ENCODE measurements around the gene GPAM.

GRCh38 chr10:112195224-112195623 is 11.7 kb upstream of the GPAM start:
- no peak for TF ChIP-seq ARNT (IDR thresholded peaks at IDR 0.05)
- no peak for TF ChIP-seq FOXA1 (IDR thresholded peaks at IDR 0.05)
- no peak for TF ChIP-seq SP1 (IDR thresholded peaks at IDR 0.05)
- no peak for TF ChIP-seq SUZ12 (IDR thresholded peaks at IDR 0.05)
- no peak for TF ChIP-seq FOXM1 (IDR thresholded peaks at IDR 0.05; ENCODE audit: borderline replicate concordance)
- no peak for TF ChIP-seq L3MBTL2 (conservative IDR thresholded peaks at IDR 0.05)
- TF ChIP-seq LEF1 (IDR thresholded peaks at IDR 0.05; ENCODE audit: borderline replicate concordance) = no peak
- no peak for TF ChIP-seq CTBP1 (IDR thresholded peaks at IDR 0.05; ENCODE audit: borderline replicate concordance)
- no peak for TF ChIP-seq FOXK2 (IDR thresholded peaks at IDR 0.05)
- TF ChIP-seq BHLHE40 (IDR thresholded peaks at IDR 0.05; ENCODE audit: borderline replicate concordance) = no peak
- no peak for TF ChIP-seq NFRKB (IDR thresholded peaks at IDR 0.05)
- no peak for TF ChIP-seq ZNF384 (IDR thresholded peaks at IDR 0.05)

Measured in HEK293T (cell line).